Measurements from ENCODE around the gene MBD6. TPM values are rescaled to one million over a fixed set of nuclear protein-coding genes. Genes with fewer than 3 reads are reported as not detected.

Gene MBD6, protein sequence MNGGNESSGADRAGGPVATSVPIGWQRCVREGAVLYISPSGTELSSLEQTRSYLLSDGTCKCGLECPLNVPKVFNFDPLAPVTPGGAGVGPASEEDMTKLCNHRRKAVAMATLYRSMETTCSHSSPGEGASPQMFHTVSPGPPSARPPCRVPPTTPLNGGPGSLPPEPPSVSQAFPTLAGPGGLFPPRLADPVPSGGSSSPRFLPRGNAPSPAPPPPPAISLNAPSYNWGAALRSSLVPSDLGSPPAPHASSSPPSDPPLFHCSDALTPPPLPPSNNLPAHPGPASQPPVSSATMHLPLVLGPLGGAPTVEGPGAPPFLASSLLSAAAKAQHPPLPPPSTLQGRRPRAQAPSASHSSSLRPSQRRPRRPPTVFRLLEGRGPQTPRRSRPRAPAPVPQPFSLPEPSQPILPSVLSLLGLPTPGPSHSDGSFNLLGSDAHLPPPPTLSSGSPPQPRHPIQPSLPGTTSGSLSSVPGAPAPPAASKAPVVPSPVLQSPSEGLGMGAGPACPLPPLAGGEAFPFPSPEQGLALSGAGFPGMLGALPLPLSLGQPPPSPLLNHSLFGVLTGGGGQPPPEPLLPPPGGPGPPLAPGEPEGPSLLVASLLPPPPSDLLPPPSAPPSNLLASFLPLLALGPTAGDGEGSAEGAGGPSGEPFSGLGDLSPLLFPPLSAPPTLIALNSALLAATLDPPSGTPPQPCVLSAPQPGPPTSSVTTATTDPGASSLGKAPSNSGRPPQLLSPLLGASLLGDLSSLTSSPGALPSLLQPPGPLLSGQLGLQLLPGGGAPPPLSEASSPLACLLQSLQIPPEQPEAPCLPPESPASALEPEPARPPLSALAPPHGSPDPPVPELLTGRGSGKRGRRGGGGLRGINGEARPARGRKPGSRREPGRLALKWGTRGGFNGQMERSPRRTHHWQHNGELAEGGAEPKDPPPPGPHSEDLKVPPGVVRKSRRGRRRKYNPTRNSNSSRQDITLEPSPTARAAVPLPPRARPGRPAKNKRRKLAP
- total RNA-seq (2016; rRNA removed; fragmentation: Illumina TruSeq; extraction: Trizol) (4.1 and 5.1 TPM in 2 replicates), polyA plus RNA-seq (2011; rRNA removed) (5.9 and 6.1 TPM in 2 replicates), polyA minus RNA-seq (2011; rRNA and poly(A)+ RNA removed; ENCODE audit: low replicate concordance) (5.7 and 10.6 TPM in 2 replicates), Bru-seq, nascent RNA (percentile 81 among the genes with signal in this experiment), BruChase-seq, experiment 1, labeled RNA remaining after a 6-hour chase (percentile 93 among the genes with signal in this experiment), BruChase-seq, experiment 2, labeled RNA remaining after a 2-hour chase (percentile 87 among the genes with signal in this experiment)
- total RNA-seq (2016; cell fraction: cytosol; rRNA removed; fragmentation: Illumina TruSeq; extraction: Trizol; ENCODE audit: low read depth), result 4.8 and 5.3 TPM in 2 replicates
- total RNA-seq (2016; cell fraction: insoluble cytoplasmic fraction; rRNA removed; fragmentation: Illumina TruSeq; extraction: Trizol), result 4.0 and 5.3 TPM in 2 replicates
- total RNA-seq (2016; cell fraction: membrane; rRNA removed; fragmentation: Illumina TruSeq; extraction: Trizol), result 6.2 and 8.8 TPM in 2 replicates
- total RNA-seq (2016; cell fraction: nucleus; rRNA removed; fragmentation: Illumina TruSeq; extraction: Trizol), result 6.5 and 10.2 TPM in 2 replicates
- 1.1 and 1.8 TPM in 2 replicates for polyA plus RNA-seq (2011; cell fraction: cytosol; rRNA removed)
- polyA plus RNA-seq (2011; cell fraction: nucleus; rRNA removed), result 36.0 and 45.9 TPM in 2 replicates
- polyA plus RNA-seq (2012), result 22.8 and 22.9 TPM in 2 replicates
- polyA plus RNA-seq (2016; cell fraction: cytosol; fragmentation: Illumina TruSeq; extraction: Trizol; ENCODE audit: low read depth), result 3.4 and 4.1 TPM in 2 replicates
- polyA plus RNA-seq (2016; cell fraction: insoluble cytoplasmic fraction; fragmentation: Illumina TruSeq; extraction: Trizol; ENCODE audit: low read depth), result 15.7 and 15.8 TPM in 2 replicates
- polyA plus RNA-seq (2016; cell fraction: membrane; fragmentation: Illumina TruSeq; extraction: Trizol; ENCODE audit: low read depth), result 16.1 and 18.3 TPM in 2 replicates
- 57.7 and 62.7 TPM in 2 replicates for polyA plus RNA-seq (2016; cell fraction: nucleus; fragmentation: Illumina TruSeq; extraction: Trizol; ENCODE audit: insufficient read depth, low read depth)
- polyA minus RNA-seq (2011; cell fraction: cytosol; rRNA and poly(A)+ RNA removed), result 5.4 and 10.1 TPM in 2 replicates
- polyA minus RNA-seq (2011; cell fraction: nucleus; rRNA and poly(A)+ RNA removed), result 15.7 and 16.7 TPM in 2 replicates
- long read RNA-seq, experiment 1, partial matches to known transcripts, result 0 of 1 reads
- long read RNA-seq, experiment 1, other reads (novel, unspliced or antisense), result 1 of 1 reads
- long read RNA-seq, experiment 2, full-length matches to known transcripts, result 5 of 67 reads
- long read RNA-seq, experiment 2, partial matches to known transcripts, result 47 of 67 reads
- long read RNA-seq, experiment 2, other reads (novel, unspliced or antisense), result 15 of 67 reads

DNA sequence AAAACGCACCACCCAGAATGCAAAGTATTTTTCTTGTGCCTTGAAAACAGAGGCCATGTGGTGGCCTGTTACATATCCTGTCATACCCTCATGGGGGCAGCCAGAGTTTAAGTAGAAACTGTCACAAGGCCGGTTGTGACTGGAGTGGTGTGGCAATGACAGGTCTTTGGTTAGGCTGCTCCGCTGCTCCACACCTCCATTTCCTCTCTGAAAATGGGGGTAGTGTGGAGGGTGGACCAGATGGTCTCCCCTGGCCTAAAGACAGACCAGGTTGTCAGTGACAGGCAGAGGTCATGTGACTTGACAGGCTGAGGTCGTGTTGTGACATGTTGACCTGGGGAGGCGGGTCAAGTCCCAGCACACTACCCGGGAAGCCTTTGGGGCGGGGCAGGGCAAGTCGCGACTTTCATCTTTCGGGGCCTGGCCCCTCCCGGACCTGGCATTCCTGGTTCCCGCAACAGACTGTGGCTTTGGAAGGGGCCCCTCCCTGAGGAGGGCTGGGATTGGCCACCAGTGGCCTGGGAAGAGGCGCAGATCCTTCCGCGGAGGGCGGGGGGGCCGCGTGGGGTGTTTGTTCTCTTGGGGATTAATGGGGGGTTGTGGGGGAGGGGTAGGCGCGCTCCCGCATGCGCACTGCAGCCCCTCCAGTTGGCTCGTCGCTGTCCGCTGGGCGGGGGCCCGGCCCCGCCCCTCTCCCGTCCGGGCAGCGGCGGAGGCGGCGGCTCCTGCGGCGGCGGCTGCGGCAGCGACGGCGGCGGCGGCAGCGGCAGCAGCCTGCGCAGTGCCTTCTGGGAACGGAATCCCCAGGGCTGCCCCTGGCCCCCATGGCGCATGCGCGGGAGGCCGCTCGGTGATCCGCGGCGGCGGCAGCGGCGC is at the start of gene MBD6:
MBD6 (plus strand) TSS at position 814 of the 876 bp plus-strand sequence. CDS start 1,480 bp downstream, outside the sequence.
- intact Hi-C loops (cut with micrococcal nuclease; ENCODE audit: unreplicated experiment), result loop anchor here (1.0 to 5.0 kb wide), 2 partner anchors 25 to 100 kb away; partner anchors contain the start of gene DCTN2
- FAIRE-seq, result peak; percentile 86
- DNase-seq (ENCODE audit: low spot score), result peak; percentile 89
- TF ChIP-seq RORA (CRISPR knock-in tag; IDR thresholded peaks at IDR 0.05) (no peak), HNRNPH1 (optimal IDR thresholded peaks at IDR 0.05; ENCODE audit: low read depth, low read length) (peak; percentile 34), NFKB2 (CRISPR knock-in tag; IDR thresholded peaks at IDR 0.05; ENCODE audit: borderline replicate concordance) (peak; percentile 73; the same call in 1 of the 2 replicates), ZC3H13 (CRISPR knock-in tag; IDR thresholded peaks at IDR 0.05) (peak; percentile 55; the same call in 1 of the 2 replicates)
- TF ChIP-seq, protein P1, sequence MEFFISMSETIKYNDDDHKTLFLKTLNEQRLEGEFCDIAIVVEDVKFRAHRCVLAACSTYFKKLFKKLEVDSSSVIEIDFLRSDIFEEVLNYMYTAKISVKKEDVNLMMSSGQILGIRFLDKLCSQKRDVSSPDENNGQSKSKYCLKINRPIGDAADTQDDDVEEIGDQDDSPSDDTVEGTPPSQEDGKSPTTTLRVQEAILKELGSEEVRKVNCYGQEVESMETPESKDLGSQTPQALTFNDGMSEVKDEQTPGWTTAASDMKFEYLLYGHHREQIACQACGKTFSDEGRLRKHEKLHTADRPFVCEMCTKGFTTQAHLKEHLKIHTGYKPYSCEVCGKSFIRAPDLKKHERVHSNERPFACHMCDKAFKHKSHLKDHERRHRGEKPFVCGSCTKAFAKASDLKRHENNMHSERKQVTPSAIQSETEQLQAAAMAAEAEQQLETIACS (CRISPR knock-in tag; IDR thresholded peaks at IDR 0.05), result no peak
- TF ChIP-seq, protein P2, sequence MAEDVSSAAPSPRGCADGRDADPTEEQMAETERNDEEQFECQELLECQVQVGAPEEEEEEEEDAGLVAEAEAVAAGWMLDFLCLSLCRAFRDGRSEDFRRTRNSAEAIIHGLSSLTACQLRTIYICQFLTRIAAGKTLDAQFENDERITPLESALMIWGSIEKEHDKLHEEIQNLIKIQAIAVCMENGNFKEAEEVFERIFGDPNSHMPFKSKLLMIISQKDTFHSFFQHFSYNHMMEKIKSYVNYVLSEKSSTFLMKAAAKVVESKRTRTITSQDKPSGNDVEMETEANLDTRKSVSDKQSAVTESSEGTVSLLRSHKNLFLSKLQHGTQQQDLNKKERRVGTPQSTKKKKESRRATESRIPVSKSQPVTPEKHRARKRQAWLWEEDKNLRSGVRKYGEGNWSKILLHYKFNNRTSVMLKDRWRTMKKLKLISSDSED (CRISPR knock-in tag; IDR thresholded peaks at IDR 0.05), result no peak
- TF ChIP-seq, protein P3, sequence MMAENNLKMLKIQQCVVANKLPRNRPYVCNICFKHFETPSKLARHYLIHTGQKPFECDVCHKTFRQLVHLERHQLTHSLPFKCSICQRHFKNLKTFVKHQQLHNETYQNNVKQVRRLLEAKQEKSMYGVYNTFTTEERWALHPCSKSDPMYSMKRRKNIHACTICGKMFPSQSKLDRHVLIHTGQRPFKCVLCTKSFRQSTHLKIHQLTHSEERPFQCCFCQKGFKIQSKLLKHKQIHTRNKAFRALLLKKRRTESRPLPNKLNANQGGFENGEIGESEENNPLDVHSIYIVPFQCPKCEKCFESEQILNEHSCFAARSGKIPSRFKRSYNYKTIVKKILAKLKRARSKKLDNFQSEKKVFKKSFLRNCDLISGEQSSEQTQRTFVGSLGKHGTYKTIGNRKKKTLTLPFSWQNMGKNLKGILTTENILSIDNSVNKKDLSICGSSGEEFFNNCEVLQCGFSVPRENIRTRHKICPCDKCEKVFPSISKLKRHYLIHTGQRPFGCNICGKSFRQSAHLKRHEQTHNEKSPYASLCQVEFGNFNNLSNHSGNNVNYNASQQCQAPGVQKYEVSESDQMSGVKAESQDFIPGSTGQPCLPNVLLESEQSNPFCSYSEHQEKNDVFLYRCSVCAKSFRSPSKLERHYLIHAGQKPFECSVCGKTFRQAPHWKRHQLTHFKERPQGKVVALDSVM (CRISPR knock-in tag; IDR thresholded peaks at IDR 0.05), result no peak

More for the DNA sequence above, at the start of gene MBD6:
- WGBS (ENCODE audit: low lambda C conversion rate), result 1% methylated on average over 3 of the region's 57 CpGs
- Histone ChIP-seq H3K4me3 (replicated peaks in 1 of 3; ENCODE audit: insufficient read depth in 1 of 3, low read depth in 2 of 3, low read length in 3 of 3) (peak within 1 kb of the TSS; percentile 89 to 93 (median 89)), H3K9ac (ENCODE audit: insufficient read depth, low read depth, low read length) (peak within 1 kb of the TSS; percentile 92), H3K4me2 (ENCODE audit: low read depth, low read length) (peak within 1 kb of the TSS; percentile 93), H3K79me2 (ENCODE audit: insufficient read depth, low read length) (peaks cover 39% of the 10 kb centered on the region), H3K27me3 (ENCODE audit: control insufficient read depth in 1 of 2, insufficient read depth in 2 of 2, low read length in 2 of 2) (no peaks in the 10 kb centered on the region; a peak in 1 of 5 replicates), H3K27ac (ENCODE audit: extremely low read length, insufficient read depth, low read length) (peak within 1 kb of the TSS; percentile 86), H2AFZ (ENCODE audit: low read length) (no peak within 1 kb of the TSS), H3K9me3 (ENCODE audit: low read length) (no peaks in the 10 kb centered on the region), H3K36me3 (replicated peaks in 1 of 2; ENCODE audit: control insufficient read depth in 1 of 2, insufficient read depth in 2 of 2, low read length in 2 of 2) (peaks cover 16 to 33% of the 10 kb centered on the region in 2 experiments), H3K4me1 (ENCODE audit: insufficient read depth, low read length) (peaks cover 48% of the 10 kb centered on the region), H4K20me1 (ENCODE audit: insufficient read depth, low read length) (peaks cover 27% of the 10 kb centered on the region)
- in situ Hi-C loops (cut with HindIII; ENCODE audit: extremely low pct_ligation_motif_present, low pct_unique_long_range_greater_than_20kb), result no loop called here
- BruUV-seq (replicated peaks), result no TSS peak
- peak; percentile 32 for ATAC-seq
- CTCF ChIA-PET (ENCODE audit: low intra/inter-chr PET ratio, low total read pairs), result no interaction called here
- POLR2A ChIA-PET, result interaction anchor here (3.0 kb wide), 1 partner anchor 54 kb away, joined by 21 read pairs; no protein-coding TSS in a partner anchor

Data from HepG2 (cell line).